Measurements from ENCODE around the gene TTC6.

- TF ChIP-seq CTCF (IDR thresholded peaks at IDR 0.05; ENCODE audit: extremely low read depth in 1 of 2, insufficient read depth in 1 of 2, low read depth in 1 of 2, low read length in 2 of 2) (no peak), POLR2A (IDR thresholded peaks at IDR 0.05; ENCODE audit: low read depth, low read length) (no peak), MAX (IDR thresholded peaks at IDR 0.05; ENCODE audit: insufficient read depth, insufficient read length) (no peak), GATA2 (IDR thresholded peaks at IDR 0.05; ENCODE audit: insufficient read depth, insufficient read length, low read depth, low read length) (no peak), POLR2AphosphoS5 (IDR thresholded peaks at IDR 0.05; ENCODE audit: insufficient read depth, low read depth, low read length) (no peak), EZH2 (IDR thresholded peaks at IDR 0.05; ENCODE audit: borderline replicate concordance, low read depth, low read length, severe bottlenecking) (no peak), MYC (IDR thresholded peaks at IDR 0.05; ENCODE audit: low read depth, low read length) (no peak), FOS (IDR thresholded peaks at IDR 0.05; ENCODE audit: borderline replicate concordance, insufficient read depth, low read length) (no peak)
These were observed 6.3 kb upstream of the TTC6 start for GRCh38 chr14:37588956-37589714.
